NCI-H2107 treated with DMSO at 0.1 percent for 48 hours (cell line): ENCODE results near the gene AFP.

ENCODE experiments used
- DNase-seq: peaks from one replicate; lab custom pipeline; 2025; ENCODE audit not compliant: unreplicated experiment; lab: John Stamatoyannopoulos, UW

Gene AFP

GRCh38 chr4:73456177-73457022 lies 20.4 kb downstream of the AFP start:
- DNase-seq = no peak

DNA sequence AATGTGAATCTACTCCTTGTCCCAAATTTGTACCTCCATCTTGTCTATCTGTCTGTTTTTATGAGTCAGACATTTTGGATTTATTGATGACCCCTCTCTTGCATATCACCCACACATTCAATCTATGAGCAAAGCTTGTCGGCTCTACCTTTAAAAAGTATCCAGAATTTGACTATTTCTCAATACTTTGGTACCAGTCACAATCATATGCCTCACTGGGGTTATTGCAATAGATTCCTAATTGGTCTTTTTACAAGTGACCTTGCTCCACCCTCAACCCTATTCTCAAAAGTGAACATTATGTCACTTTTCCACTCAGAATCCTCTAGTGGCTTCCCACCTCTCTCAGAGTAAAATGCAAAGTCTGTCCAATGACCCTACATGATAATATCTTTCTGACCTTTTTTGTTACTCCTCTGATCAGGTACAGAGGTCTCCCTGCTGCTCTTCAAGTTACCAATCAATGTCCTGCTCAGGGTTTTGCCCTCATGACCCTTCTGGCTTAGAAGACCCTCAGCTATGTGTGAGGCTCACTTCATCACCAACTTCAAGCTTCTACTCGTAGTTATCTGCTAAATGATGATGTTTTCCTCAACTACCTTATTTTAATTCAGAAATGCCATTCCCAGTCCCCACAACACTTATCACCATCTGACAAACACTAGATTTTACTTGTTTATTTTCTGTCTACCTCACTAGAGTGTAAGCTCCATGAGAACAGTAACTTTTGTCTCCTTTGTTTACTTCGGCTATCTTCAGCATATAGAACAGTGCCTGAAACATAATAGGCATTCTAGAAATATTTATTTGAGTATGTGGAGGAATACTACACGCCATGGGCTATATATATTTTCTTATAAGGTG lies 22.4 kb downstream of the AFP start:
- no peak for DNase-seq

DNA sequence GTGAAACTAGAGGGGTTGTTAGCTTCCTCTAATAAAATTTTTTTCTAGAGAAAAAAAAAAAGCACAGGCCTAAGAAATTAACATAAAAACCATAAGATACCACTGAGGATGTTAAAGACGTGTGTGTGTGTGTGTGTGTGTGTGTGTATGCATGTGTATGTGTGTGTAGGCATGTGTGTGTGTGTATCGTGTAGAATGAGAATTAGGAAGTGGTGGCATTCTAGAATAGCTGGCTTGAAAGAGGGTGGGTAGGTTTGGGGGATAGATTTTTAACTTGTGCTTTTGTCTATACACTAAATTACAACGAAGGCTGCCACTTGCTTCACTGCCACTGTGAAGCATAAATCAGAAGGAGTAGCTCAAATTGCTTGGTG lies 23.0 kb downstream of the AFP start:
- DNase-seq = no peak

- no peak for DNase-seq
Observed at GRCh38 chr4:73460913-73461522, 25.0 kb downstream of the AFP start.

DNA sequence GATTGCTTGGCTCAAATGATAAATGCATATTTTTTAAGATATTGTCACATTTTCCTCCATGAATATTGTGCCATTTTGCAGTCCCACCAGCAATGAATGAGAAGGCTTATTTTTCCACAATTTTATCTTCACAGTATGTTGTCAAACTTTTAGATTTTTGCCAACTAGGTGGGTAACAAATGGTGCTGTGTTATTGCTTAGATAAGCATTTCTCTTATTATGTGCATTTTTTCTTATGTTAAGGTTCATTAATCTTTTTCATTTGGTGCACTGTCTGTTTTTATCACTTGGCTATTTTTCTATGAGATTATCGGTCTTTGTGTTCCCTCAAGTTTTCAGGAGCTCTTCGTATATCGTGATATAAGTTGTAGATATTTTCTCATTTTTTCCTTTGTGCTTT lies 32.1 kb downstream of the AFP start:
- no peak for DNase-seq

- DNase-seq = no peak
Observed at GRCh38 chr4:73470728-73471127, 34.7 kb downstream of the AFP start.

- DNase-seq = no peak
Observed at GRCh38 chr4:73477176-73477575, 41.2 kb downstream of the AFP start.

DNA sequence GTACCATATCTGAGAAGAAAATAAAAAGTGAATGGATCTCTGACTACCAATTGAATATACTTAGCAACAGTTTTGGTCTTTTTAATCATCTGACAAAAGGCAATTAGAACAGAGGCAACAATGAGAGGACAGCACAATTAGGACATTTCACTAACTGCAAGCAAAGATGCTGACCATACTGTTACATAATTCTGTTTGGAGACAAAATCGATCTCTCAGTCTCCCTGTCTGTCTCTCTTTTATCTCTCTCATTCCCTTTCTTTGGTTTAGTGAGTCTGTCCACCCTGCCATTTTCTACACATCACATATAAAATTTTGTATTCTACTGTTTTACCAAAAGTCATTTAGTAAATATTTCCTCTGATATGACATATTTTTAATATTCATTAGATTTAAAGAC lies 43.3 kb downstream of the AFP start:
- DNase-seq = no peak

- no peak for DNase-seq
Observed at GRCh38 chr4:73481358-73481757, 45.3 kb downstream of the AFP start, which contains the start of gene AFM. Gene AFM, plus strand, starts transcription at chr4:73481745. Its CDS starts 31 bp downstream, at chr4:73481776.

GRCh38 chr4:73485085-73485484 lies 49.1 kb downstream of the AFP start:
- DNase-seq = no peak

GRCh38 chr4:73485596-73485995 lies 49.6 kb downstream of the AFP start:
- DNase-seq = no peak

GRCh38 chr4:73486497-73486896 lies 50.5 kb downstream of the AFP start:
- no peak for DNase-seq

DNA sequence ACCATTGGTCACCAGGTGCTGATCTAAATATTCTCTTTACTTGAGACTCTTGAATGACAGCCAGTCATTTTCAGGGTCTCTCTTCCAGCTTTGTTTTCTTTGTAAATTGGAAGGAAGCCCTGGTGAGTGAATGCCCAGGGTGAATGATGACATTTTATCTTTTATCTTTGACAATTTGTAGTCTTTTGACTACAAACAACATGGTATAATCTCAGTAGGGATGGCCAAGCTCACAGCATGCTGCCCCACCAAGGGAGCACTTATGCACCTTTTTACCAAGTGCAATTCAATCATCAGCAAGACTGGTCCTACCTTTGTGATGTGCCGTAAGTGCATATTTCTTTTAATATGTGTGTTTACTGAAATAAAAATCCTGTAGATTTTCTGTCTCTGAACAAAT lies 51.2 kb downstream of the AFP start:
- no peak for DNase-seq

- DNase-seq = no peak
Observed at GRCh38 chr4:73499996-73500765, 64.2 kb downstream of the AFP start.

- no peak for DNase-seq
Observed at GRCh38 chr4:73501664-73502265, 65.7 kb downstream of the AFP start.

DNA sequence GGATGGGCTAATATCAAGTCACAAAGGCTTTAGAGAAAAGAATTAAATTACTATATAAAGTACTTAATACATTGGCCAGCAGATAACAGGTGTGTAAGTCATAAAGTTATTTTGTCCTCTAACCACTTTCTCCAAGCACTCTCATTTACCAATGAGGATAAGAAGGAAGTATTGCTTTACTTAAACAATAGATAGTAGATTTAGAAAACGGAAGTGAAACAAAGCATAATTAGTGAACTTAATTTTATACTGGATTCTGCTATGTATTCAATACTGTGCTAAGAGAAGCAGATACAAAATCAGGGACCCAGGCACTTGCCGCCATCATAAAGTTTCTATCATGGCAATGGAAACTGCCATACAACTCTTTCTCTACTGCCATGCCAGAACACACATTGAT lies 69.5 kb downstream of the AFP start:
- DNase-seq = no peak
